ENCODE results near the gene KIF5A. TPM values are rescaled to one million over a fixed set of nuclear protein-coding genes. Genes with fewer than 3 reads are reported as not detected.

Gene KIF5A
- total RNA-seq, 3 donors from 2014 or later (not counting 1 experiment from before 2014, with no cell fraction given), result 0.09 to 0.40 (median 0.16) TPM

DNA sequence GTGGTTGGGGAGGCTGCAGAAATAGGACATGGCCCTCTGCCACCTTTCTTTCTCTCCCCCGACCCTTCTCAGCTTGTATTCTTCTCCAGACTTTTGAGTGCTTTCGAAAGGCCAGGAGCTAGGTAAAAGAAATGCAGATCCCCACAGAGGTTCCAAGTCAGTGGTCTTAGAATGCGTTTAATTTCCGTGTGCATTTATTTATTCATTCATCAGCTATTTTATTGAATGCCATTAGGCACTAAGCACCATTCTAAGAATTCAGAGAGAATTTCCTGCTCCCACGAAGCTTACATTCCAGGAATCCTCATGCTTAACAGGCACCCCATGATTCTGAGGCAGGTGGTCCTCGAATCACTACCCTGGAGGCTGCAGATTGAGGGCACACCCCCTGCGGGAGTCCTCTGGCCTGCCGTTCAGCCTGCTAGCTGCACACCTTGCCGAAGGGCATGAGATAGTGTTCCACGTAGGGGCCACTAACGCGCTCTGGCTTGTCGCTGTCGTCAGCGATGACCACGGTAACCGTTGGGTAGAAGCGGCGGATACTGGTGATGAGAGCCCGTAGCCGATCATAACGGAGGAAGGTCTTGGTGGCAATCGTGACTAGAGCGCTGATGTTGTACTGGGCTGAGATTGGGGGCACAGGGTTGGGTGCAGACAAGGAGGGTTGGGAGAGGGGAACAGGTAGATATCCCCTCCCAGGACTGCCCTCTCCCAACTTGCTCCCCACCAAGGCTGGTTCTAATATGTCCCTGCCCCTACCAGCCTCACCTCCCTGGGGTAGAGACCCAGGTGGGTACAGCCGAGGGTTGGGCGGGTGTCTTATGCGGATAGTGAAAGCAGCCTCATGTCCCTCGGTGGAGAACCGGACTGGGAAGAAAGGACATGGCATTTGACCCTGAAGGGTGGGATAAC lies 78.7 kb downstream of the KIF5A start:
- no peaks in the 10 kb centered on the region for H3K36me3 ChIP-seq (ENCODE audit: control insufficient read depth, insufficient read depth, low read length)
- H3K4me1 ChIP-seq (ENCODE audit: control insufficient read depth, insufficient read depth, low read length), result peaks cover 27% of the 10 kb centered on the region
- H3K4me1 Mint-ChIP-seq, result peaks cover 9 to 30% of the 10 kb centered on the region in 2 donors
- no peak overlapping the region for H3K27ac Mint-ChIP-seq
- 59% methylated on average over 28 of the region's 29 CpGs for WGBS (ENCODE audit: insufficient coverage)
- H3K36me3 Mint-ChIP-seq, result no peaks in the 10 kb centered on the region
- H3K9me3 Mint-ChIP-seq, result no peaks in the 10 kb centered on the region
- ATAC-seq, result no peak
- no peak overlapping the region for H3K27ac ChIP-seq (ENCODE audit: low read length)
- intact Hi-C loops (cut with micrococcal nuclease), result no loop called here
- peaks cover 74 to 87% of the 10 kb centered on the region in 2 donors for H3K27me3 Mint-ChIP-seq (ENCODE audit: low read depth in 2 of 2)
- no peak overlapping the region for H3K4me3 ChIP-seq (ENCODE audit: low read length)
- DNase-seq, result no peak
- no peak overlapping the region for H3K4me3 Mint-ChIP-seq
- peaks cover 78% of the 10 kb centered on the region for H3K27me3 ChIP-seq (ENCODE audit: control insufficient read depth, insufficient read depth, low read length)
- no peaks in the 10 kb centered on the region for H3K9me3 ChIP-seq (ENCODE audit: control insufficient read depth, insufficient read depth, low read length)
- TF ChIP-seq, protein P1, sequence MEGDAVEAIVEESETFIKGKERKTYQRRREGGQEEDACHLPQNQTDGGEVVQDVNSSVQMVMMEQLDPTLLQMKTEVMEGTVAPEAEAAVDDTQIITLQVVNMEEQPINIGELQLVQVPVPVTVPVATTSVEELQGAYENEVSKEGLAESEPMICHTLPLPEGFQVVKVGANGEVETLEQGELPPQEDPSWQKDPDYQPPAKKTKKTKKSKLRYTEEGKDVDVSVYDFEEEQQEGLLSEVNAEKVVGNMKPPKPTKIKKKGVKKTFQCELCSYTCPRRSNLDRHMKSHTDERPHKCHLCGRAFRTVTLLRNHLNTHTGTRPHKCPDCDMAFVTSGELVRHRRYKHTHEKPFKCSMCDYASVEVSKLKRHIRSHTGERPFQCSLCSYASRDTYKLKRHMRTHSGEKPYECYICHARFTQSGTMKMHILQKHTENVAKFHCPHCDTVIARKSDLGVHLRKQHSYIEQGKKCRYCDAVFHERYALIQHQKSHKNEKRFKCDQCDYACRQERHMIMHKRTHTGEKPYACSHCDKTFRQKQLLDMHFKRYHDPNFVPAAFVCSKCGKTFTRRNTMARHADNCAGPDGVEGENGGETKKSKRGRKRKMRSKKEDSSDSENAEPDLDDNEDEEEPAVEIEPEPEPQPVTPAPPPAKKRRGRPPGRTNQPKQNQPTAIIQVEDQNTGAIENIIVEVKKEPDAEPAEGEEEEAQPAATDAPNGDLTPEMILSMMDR (IDR thresholded peaks at IDR 0.05), result no peak

DNA sequence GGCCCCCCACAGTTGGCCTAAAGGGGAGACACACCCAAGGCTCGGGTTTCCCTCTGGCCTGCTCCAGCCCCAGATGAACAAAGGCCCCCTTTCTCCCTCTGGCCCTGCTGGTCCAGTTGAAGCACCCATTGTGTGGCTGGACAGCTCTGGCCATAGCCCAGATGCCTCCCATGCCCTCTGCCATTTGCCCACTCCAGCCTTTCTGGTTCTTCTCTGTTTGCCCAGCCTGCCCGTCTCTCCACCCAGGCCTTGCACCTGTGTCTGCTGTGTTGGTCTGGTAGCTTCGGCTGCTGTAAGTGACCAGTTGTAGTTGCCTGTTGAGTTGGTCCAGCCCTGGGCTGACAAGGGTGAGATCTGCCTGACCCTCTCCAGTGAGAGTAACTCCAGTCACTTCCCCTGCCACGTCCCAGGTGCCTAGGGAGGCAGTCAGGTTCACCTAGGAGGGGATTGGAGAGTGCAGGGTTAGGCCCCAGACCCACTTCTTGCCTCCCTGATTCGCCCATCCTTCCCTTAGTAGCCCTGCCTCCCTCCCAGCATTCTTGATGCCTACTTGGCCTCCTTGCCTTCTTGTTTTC lies 80.1 kb downstream of the KIF5A start:
- H3K9me3 Mint-ChIP-seq, result no peaks in the 10 kb centered on the region
- H3K36me3 Mint-ChIP-seq, result no peaks in the 10 kb centered on the region
- TF ChIP-seq, protein P1 (IDR thresholded peaks at IDR 0.05), result no peak
- ATAC-seq (no peak), DNase-seq (no peak)
- no peak overlapping the region for H3K27ac ChIP-seq (ENCODE audit: low read length)
- no peak overlapping the region for H3K4me3 ChIP-seq (ENCODE audit: low read length)
- H3K4me3 Mint-ChIP-seq, result no peak overlapping the region
- intact Hi-C loops (cut with micrococcal nuclease), result no loop called here
- WGBS (ENCODE audit: insufficient coverage), result 81% methylated on average over 5 of the region's 5 CpGs
- peaks cover 27% of the 10 kb centered on the region for H3K4me1 ChIP-seq (ENCODE audit: control insufficient read depth, insufficient read depth, low read length)
- H3K36me3 ChIP-seq (ENCODE audit: control insufficient read depth, insufficient read depth, low read length), result no peaks in the 10 kb centered on the region
- H3K27me3 Mint-ChIP-seq (ENCODE audit: low read depth in 2 of 2), result peaks cover 66 to 81% of the 10 kb centered on the region in 2 donors
- peaks cover 70% of the 10 kb centered on the region for H3K27me3 ChIP-seq (ENCODE audit: control insufficient read depth, insufficient read depth, low read length)
- peaks cover 9 to 31% of the 10 kb centered on the region in 2 donors for H3K4me1 Mint-ChIP-seq
- H3K27ac Mint-ChIP-seq, result no peak overlapping the region
- H3K9me3 ChIP-seq (ENCODE audit: control insufficient read depth, insufficient read depth, low read length), result no peaks in the 10 kb centered on the region

DNA sequence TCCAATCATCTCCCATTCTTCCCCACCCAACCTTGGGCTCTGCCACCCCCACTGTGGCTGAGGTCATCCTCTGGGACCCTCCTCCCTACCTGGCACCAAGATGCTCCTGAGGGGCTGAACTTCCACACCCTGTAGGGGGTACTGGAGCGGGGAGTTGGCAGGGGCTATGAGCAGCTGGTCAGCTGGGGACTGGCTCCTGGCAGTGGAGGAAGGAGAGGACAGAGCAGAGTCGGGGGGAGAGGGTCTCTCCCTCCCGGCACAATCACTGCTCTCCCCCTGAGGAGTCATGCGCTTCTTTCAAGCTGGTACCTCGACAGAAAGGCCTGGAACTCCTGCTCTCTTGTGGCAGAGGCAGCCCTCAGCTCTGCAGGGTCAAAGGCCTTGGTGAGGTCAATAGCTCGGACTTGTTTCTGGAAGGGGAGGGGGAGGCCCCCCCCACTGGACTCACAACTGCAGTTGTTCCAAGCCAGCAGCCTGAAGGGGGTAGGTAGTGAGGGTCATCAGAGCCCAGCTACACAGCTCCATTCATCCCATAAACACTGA lies 81.1 kb downstream of the KIF5A start:
- intact Hi-C loops (cut with micrococcal nuclease), result no loop called here
- TF ChIP-seq, protein P1 (IDR thresholded peaks at IDR 0.05), result no peak
- peaks cover 57 to 73% of the 10 kb centered on the region in 2 donors for H3K27me3 Mint-ChIP-seq (ENCODE audit: low read depth in 2 of 2)
- peak overlapping the region; percentile 2 for H3K4me3 Mint-ChIP-seq
- H3K36me3 Mint-ChIP-seq, result no peaks in the 10 kb centered on the region
- 71% methylated on average over 5 of the region's 6 CpGs for WGBS (ENCODE audit: insufficient coverage)
- DNase-seq (no peak), ATAC-seq (no peak)
- Histone ChIP-seq H3K9me3 (ENCODE audit: control insufficient read depth, insufficient read depth, low read length) (no peaks in the 10 kb centered on the region), H3K36me3 (ENCODE audit: control insufficient read depth, insufficient read depth, low read length) (no peaks in the 10 kb centered on the region), H3K4me3 (ENCODE audit: low read length) (no peak overlapping the region), H3K27me3 (ENCODE audit: control insufficient read depth, insufficient read depth, low read length) (peaks cover 62% of the 10 kb centered on the region), H3K27ac (ENCODE audit: low read length) (no peak overlapping the region), H3K4me1 (ENCODE audit: control insufficient read depth, insufficient read depth, low read length) (peaks cover 27% of the 10 kb centered on the region)
- H3K9me3 Mint-ChIP-seq, result no peaks in the 10 kb centered on the region
- peaks cover 9 to 31% of the 10 kb centered on the region in 2 donors for H3K4me1 Mint-ChIP-seq
- H3K27ac Mint-ChIP-seq, result no peak overlapping the region
